HepG2 (cell line): ENCODE measurements around the gene GGA1. TPM values are rescaled to one million over a fixed set of nuclear protein-coding genes. Genes with fewer than 3 reads are reported as not detected.

Source experiments
- ATF3 ChIP-seq: sonication (generic); formaldehyde crosslinking; IDR thresholded peaks from 2 replicates; pipeline ENCODE4 v1.4.0; 2020; ENCODE audit warnings: missing genetic modification reagents
- ELF4 ChIP-seq: sonication (generic); formaldehyde crosslinking; IDR thresholded peaks from 2 replicates; pipeline ENCODE4 v1.5.0; 2020; ENCODE audit warnings: missing genetic modification reagents, mild to moderate bottlenecking, moderate library complexity, borderline replicate concordance
- FOXJ3 ChIP-seq: sonication (generic); formaldehyde crosslinking; IDR thresholded peaks from 2 replicates; pipeline ENCODE4 v1.4.0; 2020; ENCODE audit warnings: missing genetic modification reagents, mild to moderate bottlenecking, borderline replicate concordance
- KAT2B ChIP-seq: fragments of 150-350 bp; IDR thresholded peaks from 2 replicates; pipeline ENCODE4 v1.6.1; 2014; ENCODE audit warnings: low read depth, low read length, borderline replicate concordance
- KDM3A ChIP-seq: IDR thresholded peaks from 2 replicates; pipeline ENCODE4 v1.6.1; 2018; ENCODE audit warnings: low read depth, missing compliant biosample characterization
- MIXL1 ChIP-seq: IDR thresholded peaks from 2 replicates; pipeline ENCODE4 v1.6.1; 2016
- PTBP1 ChIP-seq: fragments of 200-400 bp; formaldehyde crosslinking; IDR thresholded peaks from 2 replicates; pipeline ENCODE4 v1.6.1; 2018; ENCODE audit warnings: low read length, low read depth; ENCODE audit not compliant: poor library complexity, severe bottlenecking
- SALL1 ChIP-seq: sonication (generic); formaldehyde crosslinking; IDR thresholded peaks from 2 replicates; pipeline ENCODE4 v1.8.0; 2022; ENCODE audit warnings: mild to moderate bottlenecking, missing genetic modification reagents
- SCMH1 ChIP-seq: sonication (generic); formaldehyde crosslinking; IDR thresholded peaks from 2 replicates; pipeline ENCODE4 v1.9.0; 2021; ENCODE audit warnings: missing genetic modification reagents, mild to moderate bottlenecking, borderline replicate concordance
- SRSF4 ChIP-seq: fragments of 200-400 bp; formaldehyde crosslinking; IDR thresholded peaks from one replicate; pipeline ENCODE4 v1.6.1; 2018; ENCODE audit warnings: mild to moderate bottlenecking, low read depth, low read length, moderate library complexity; ENCODE audit not compliant: poor library complexity, severe bottlenecking
- TCF7 ChIP-seq: sonication (generic); IDR thresholded peaks from 2 replicates; pipeline ENCODE4 v1.6.1; 2016; ENCODE audit warnings: antibody characterized with exemption, low read depth
- ZNF138 ChIP-seq: sonication (generic); formaldehyde crosslinking; IDR thresholded peaks from 2 replicates; pipeline ENCODE4 v1.5.0; 2020; ENCODE audit warnings: mild to moderate bottlenecking, low read depth, missing genetic modification reagents
- ZNF281 ChIP-seq: sonication (generic); formaldehyde crosslinking; IDR thresholded peaks from 2 replicates; pipeline ENCODE4 v1.4.0; 2020; ENCODE audit warnings: missing genetic modification reagents, borderline replicate concordance
- ZNF318 ChIP-seq: sonication (generic); formaldehyde crosslinking; IDR thresholded peaks from 2 replicates; pipeline ENCODE4 v1.4.0; 2020; ENCODE audit warnings: mild to moderate bottlenecking, missing genetic modification reagents
- ZNF446 ChIP-seq: sonication (generic); formaldehyde crosslinking; IDR thresholded peaks from 2 replicates; pipeline ENCODE4 v1.5.0; 2020; ENCODE audit warnings: mild to moderate bottlenecking, missing genetic modification reagents
- ZNF567 ChIP-seq: sonication (generic); formaldehyde crosslinking; IDR thresholded peaks from 2 replicates; pipeline ENCODE4 v1.8.1; 2023; ENCODE audit warnings: mild to moderate bottlenecking, missing genetic modification reagents, borderline replicate concordance
- ZNF777 ChIP-seq: sonication (generic); formaldehyde crosslinking; IDR thresholded peaks from 2 replicates; pipeline ENCODE4 v1.4.0; 2020; ENCODE audit warnings: missing genetic modification reagents
- polyA plus RNA-seq, 8 experiments: library from polyadenylated mRNA; depleted of rRNA in 3 of 8; stranded (reverse) in 7 of 8; unstranded in 1 of 8; fragments of >200 nt; fragmentation: Illumina TruSeq in 4 of 8; extraction: Trizol in 4 of 8; gene quantifications; 2 replicates each; pipeline versions ENCODE4 v1.2.1 to v1.2.3, GENCODE V29; 2011 to 2016; ENCODE audit warnings: low read depth in 4 of 8, missing spikeins in 1 of 8, mixed read lengths in 1 of 8; ENCODE audit not compliant: insufficient read depth in 1 of 8
- total RNA-seq, 5 experiments: library from RNA; depleted of rRNA; stranded (reverse); fragments of >200 nt; fragmentation: Illumina TruSeq; extraction: Trizol; gene quantifications; 2 replicates each; pipeline ENCODE4 v1.2.3, GENCODE V29; 2016; ENCODE audit warnings: low read depth in 1 of 5

The GGA1 gene
- total and polyA plus RNA-seq, 2 of the 13 experiments (the other 11 are each of a cell fraction or from before 2014, with no cell fraction given) = 29.1 to 87.2 TPM

- TF ChIP-seq TCF7 (no peak), ZNF138 (CRISPR knock-in tag) (no peak), KDM3A (CRISPR knock-in tag) (peak; percentile 58), ZNF567 (CRISPR knock-in tag) (peak; percentile 92; the same call in 1 of the 2 replicates), MIXL1 (CRISPR knock-in tag) (no peak; the same call in 1 of the 2 replicates), ZNF446 (CRISPR knock-in tag) (no peak), KAT2B (no peak), ELF4 (CRISPR knock-in tag) (peak; percentile 35; the same call in 1 of the 2 replicates), ATF3 (CRISPR knock-in tag) (no peak), FOXJ3 (CRISPR knock-in tag) (peak; percentile 18; the same call in 1 of the 2 replicates), ZNF318 (CRISPR knock-in tag) (no peak), SCMH1 (CRISPR knock-in tag) (no peak), SRSF4 (no peak), ZNF777 (CRISPR knock-in tag) (peak; percentile 61; the same call in 1 of the 2 replicates), PTBP1 (no peak), SALL1 (CRISPR knock-in tag) (peak; percentile 44), ZNF281 (CRISPR knock-in tag) (peak; percentile 96)
Measured at GRCh38 chr22:37608477-37609239, at the start of gene GGA1 (continued).
